K562 (cell line): ENCODE results near the gene NEK3. TPM values are rescaled to one million over a fixed set of nuclear protein-coding genes. Genes with fewer than 3 reads are reported as not detected.
A peak's percentile ranks its signal among the peaks of the same experiment; 100 is the strongest.

Experiments
- AFF4 ChIP-seq: sonication (generic); formaldehyde crosslinking; IDR thresholded peaks from 2 replicates; pipeline ENCODE4 v1.8.0; 2023; ENCODE audit warnings: mild to moderate bottlenecking, missing genetic modification reagents
- CREM ChIP-seq: IDR thresholded peaks from 2 replicates; pipeline ENCODE4 v1.6.1; 2014; ENCODE audit warnings: antibody characterized with exemption, low read depth
- DIDO1 ChIP-seq: fragments of 450-650 bp; IDR thresholded peaks from 2 replicates; pipeline ENCODE4 v1.6.1; 2016; ENCODE audit warnings: low read depth, missing biosample characterization, missing genetic modification characterization
- ELF1 ChIP-seq: fragments of 200-800 bp; sonication (Bioruptor generic); IDR thresholded peaks from 2 replicates; pipeline ENCODE4 v1.6.1; 2016; ENCODE audit warnings: missing genetic modification characterization, missing compliant biosample characterization
- FOXK2 ChIP-seq, 2 experiments: fragments of 450-650 bp; IDR thresholded peaks in 1 of 2; conservative IDR thresholded peaks in 1 of 2; 2 replicates each; pipeline ENCODE4 v1.6.1; 2016; ENCODE audit warnings: low read depth in 2 of 2, mild to moderate bottlenecking in 1 of 2
- KLF6 ChIP-seq: fragments of 250-450 bp; sonication (Bioruptor Pico); IDR thresholded peaks from 2 replicates; pipeline ENCODE4 v1.4.0; 2020; ENCODE audit warnings: mild to moderate bottlenecking, moderate library complexity, borderline replicate concordance
- POLR2AphosphoS2 ChIP-seq: IDR thresholded peaks from 2 replicates; pipeline ENCODE4 v1.6.1; 2012; ENCODE audit warnings: low read length, improper control_type of control experiment
- POLR2AphosphoS5 ChIP-seq: IDR thresholded peaks from 2 replicates; pipeline ENCODE4 v1.6.1; 2011; ENCODE audit warnings: mild to moderate bottlenecking, low read depth, low read length, moderate library complexity; ENCODE audit not compliant: control insufficient read depth, insufficient read depth
- PRMT5 ChIP-seq: sonication (generic); formaldehyde crosslinking; IDR thresholded peaks from 2 replicates; pipeline ENCODE4 v1.5.0; 2020; ENCODE audit warnings: missing genetic modification reagents
- ZNF174 ChIP-seq: fragments of 250-450 bp; sonication (Bioruptor Pico); IDR thresholded peaks from 2 replicates; pipeline ENCODE4 v1.4.0; 2020; ENCODE audit warnings: mild to moderate bottlenecking
- ZNF584 ChIP-seq: fragments of 200-800 bp; sonication (Bioruptor generic); IDR thresholded peaks from 2 replicates; pipeline ENCODE4 v1.6.1; 2016; ENCODE audit warnings: low read depth, mild to moderate bottlenecking, missing genetic modification characterization, missing compliant biosample characterization
- ZSCAN29 ChIP-seq: fragments of 450-650 bp; IDR thresholded peaks from 2 replicates; pipeline ENCODE4 v1.6.1; 2017
- polyA plus RNA-seq, 8 experiments: library from polyadenylated mRNA; depleted of rRNA in 4 of 8; stranded (reverse) in 5 of 8; unstranded in 3 of 8; fragments of >200 nt; fragmentation: Nextera tagmentation in 2 of 8; fragmentation: Illumina TruSeq in 1 of 8; extraction: Ambion mirVana in 2 of 8; extraction: Trizol in 1 of 8; gene quantifications; 2 replicates each; pipeline versions ENCODE4 v1.2.1 to v1.2.3, GENCODE V29; 2011 to 2014; ENCODE audit warnings: inconsistent platforms in 1 of 8, missing spikeins in 1 of 8
- total RNA-seq, 7 experiments: library from RNA; depleted of rRNA in 6 of 7; stranded (reverse); fragments of >200 nt in 6 of 7; fragmentation: Illumina TruSeq in 2 of 7; extraction: Trizol in 2 of 7; gene quantifications; 2 replicates each; pipeline versions ENCODE4 v1.2.1 to v1.2.3, GENCODE V29; 2011 to 2021; ENCODE audit warnings: low replicate concordance in 1 of 7
- TF ChIP-seq, protein P1 (sequence below), 2 experiments: fragments of 450-650 bp in 1 of 2; sonication (generic) in 1 of 2; formaldehyde crosslinking in 1 of 2; IDR thresholded peaks; 2 replicates each; pipeline versions ENCODE4 v1.7.1 to v1.9.0; 2016 to 2022; ENCODE audit warnings: inconsistent platforms in 1 of 2, mild to moderate bottlenecking in 1 of 2, missing genetic modification reagents in 1 of 2

NEK3 gene
- total and polyA plus RNA-seq, 9 of the 15 experiments (the other 6 are each of a cell fraction or from before 2014, with no cell fraction given), result 6.2 to 11.0 (median 9.3) TPM

DNA sequence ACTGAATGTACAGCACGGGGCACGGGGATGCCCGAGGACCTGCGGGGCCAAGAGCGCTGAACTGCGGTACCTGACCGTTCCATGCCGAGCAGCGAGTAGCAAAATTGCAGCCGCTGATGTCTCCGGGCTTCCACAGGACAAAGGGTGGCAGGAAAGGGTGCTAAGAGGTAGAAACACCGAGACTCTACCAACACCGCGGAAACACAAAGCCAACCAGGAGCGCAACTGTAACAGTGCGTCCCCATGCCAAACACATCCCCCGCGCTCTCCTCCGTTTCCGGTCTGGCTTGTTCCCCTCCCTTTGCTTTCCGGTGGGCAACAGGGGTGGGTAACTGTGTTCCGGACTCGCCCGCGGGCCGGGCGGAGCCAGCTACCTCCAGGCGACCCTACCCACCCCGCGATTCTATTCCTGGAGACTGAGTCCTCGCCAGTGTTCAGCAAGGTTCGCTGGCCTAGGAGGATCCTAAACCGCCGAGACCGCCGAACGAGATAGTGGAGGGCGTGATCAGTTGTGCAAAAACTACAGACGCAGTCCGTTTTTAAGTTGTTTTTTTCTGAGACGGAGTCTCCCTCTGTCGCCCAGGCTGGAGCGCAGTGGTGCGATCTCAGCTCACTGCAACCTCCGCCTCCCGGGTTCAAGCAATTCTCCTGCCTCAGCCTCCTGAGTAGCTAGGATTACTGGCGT is 34.9 kb upstream of the NEK3 start (continued):
- TF ChIP-seq, protein P1, sequence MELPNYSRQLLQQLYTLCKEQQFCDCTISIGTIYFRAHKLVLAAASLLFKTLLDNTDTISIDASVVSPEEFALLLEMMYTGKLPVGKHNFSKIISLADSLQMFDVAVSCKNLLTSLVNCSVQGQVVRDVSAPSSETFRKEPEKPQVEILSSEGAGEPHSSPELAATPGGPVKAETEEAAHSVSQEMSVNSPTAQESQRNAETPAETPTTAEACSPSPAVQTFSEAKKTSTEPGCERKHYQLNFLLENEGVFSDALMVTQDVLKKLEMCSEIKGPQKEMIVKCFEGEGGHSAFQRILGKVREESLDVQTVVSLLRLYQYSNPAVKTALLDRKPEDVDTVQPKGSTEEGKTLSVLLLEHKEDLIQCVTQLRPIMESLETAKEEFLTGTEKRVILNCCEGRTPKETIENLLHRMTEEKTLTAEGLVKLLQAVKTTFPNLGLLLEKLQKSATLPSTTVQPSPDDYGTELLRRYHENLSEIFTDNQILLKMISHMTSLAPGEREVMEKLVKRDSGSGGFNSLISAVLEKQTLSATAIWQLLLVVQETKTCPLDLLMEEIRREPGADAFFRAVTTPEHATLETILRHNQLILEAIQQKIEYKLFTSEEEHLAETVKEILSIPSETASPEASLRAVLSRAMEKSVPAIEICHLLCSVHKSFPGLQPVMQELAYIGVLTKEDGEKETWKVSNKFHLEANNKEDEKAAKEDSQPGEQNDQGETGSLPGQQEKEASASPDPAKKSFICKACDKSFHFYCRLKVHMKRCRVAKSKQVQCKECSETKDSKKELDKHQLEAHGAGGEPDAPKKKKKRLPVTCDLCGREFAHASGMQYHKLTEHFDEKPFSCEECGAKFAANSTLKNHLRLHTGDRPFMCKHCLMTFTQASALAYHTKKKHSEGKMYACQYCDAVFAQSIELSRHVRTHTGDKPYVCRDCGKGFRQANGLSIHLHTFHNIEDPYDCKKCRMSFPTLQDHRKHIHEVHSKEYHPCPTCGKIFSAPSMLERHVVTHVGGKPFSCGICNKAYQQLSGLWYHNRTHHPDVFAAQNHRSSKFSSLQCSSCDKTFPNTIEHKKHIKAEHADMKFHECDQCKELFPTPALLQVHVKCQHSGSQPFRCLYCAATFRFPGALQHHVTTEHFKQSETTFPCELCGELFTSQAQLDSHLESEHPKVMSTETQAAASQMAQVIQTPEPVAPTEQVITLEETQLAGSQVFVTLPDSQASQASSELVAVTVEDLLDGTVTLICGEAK (IDR thresholded peaks at IDR 0.05), result peak; percentile 99
- TF ChIP-seq, protein P1 (CRISPR knock-in tag; IDR thresholded peaks at IDR 0.05), result no peak
- TF ChIP-seq ELF1 (0 out of 2 replicates have a peak, but pooled peaks have one; percentile 45), PRMT5 (CRISPR knock-in tag) (no peak), ZNF174 (CRISPR knock-in tag) (no peak), FOXK2 (conservative IDR thresholded peaks at IDR 0.05 in 1 of 2, IDR thresholded peaks at IDR 0.05 in 1 of 2; ENCODE audit: low read depth in 2 of 2) (peak; percentile 81 to 87), DIDO1 (tag) (peak; percentile 89), POLR2AphosphoS2 (peak; percentile 61; the same call in 1 of the 2 replicates), ZSCAN29 (no peak), ZNF584 (CRISPR knock-in tag) (no peak), KLF6 (CRISPR knock-in tag) (no peak), AFF4 (CRISPR knock-in tag) (0 out of 2 replicates have a peak, but pooled peaks have one; percentile 47), CREM (peak; percentile 75; the same call in 1 of the 2 replicates), POLR2AphosphoS5 (peak; percentile 84)
